Spleen (tissue), 11 donors: Measurements from ENCODE around the gene EEF1E1. TPM values are rescaled to one million over a fixed set of nuclear protein-coding genes. Genes with fewer than 3 reads are reported as not detected.

Source experiments
- DNase-seq: peaks from one replicate; pipeline ENCODE4 v3.0.0-alpha.2; 2020
- H3K27ac ChIP-seq, 8 donors: fragments of 200-600 bp; sonication (generic) in 7 of 8; 1 replicate in 4 of 8; 2 replicates in 4 of 8; pipeline versions ENCODE4 v1.5.0 to v1.8.0; 2016 to 2021; ENCODE audit warnings: inconsistent platforms in 4 of 8, mild to moderate bottlenecking in 4 of 8, moderate library complexity in 1 of 8
- H3K27me3 ChIP-seq, 7 donors: fragments of 200-600 bp; sonication (generic) in 6 of 7; replicated peaks in 1 of 7; 1 replicate in 4 of 7; 2 replicates in 3 of 7; pipeline versions ENCODE4 v1.5.0 to v1.8.0; 2016 to 2021; ENCODE audit warnings: inconsistent platforms in 3 of 7, mild to moderate bottlenecking in 1 of 7
- H3K36me3 ChIP-seq, 6 donors: fragments of 200-600 bp; sonication (generic) in 5 of 6; 1 replicate in 4 of 6; 2 replicates in 2 of 6; pipeline versions ENCODE4 v1.5.0 to v1.8.0; 2016 to 2021; ENCODE audit warnings: inconsistent platforms in 2 of 6
- H3K4me1 ChIP-seq, 6 donors: fragments of 200-600 bp; sonication (generic) in 5 of 6; 1 replicate in 3 of 6; 2 replicates in 3 of 6; pipeline versions ENCODE4 v1.5.0 to v1.8.0; 2016 to 2021; ENCODE audit warnings: inconsistent platforms in 3 of 6
- H3K4me3 ChIP-seq, 8 donors: fragments of 200-600 bp; sonication (generic) in 7 of 8; 1 replicate in 4 of 8; 2 replicates in 4 of 8; pipeline versions ENCODE4 v1.5.0 to v1.8.0; 2016 to 2021; ENCODE audit warnings: inconsistent platforms in 4 of 8, mild to moderate bottlenecking in 4 of 8, moderate library complexity in 2 of 8
- H3K9me3 ChIP-seq, 8 donors: fragments of 200-600 bp; sonication (generic) in 7 of 8; 1 replicate in 4 of 8; 2 replicates in 4 of 8; pipeline versions ENCODE4 v1.5.0 to v1.8.0; 2016 to 2021; ENCODE audit warnings: inconsistent platforms in 4 of 8
- CTCF ChIP-seq, 11 experiments: fragments of 200-600 bp in 7 of 11; fragments of 450-650 bp in 4 of 11; sonication (generic) in 4 of 11; IDR thresholded peaks in 8 of 11; conservative IDR thresholded peaks in 3 of 11; 1 replicate in 7 of 11; 2 replicates in 4 of 11; pipeline versions ENCODE4 v1.4.0 to v1.8.0; 2016 to 2021; ENCODE audit warnings: antibody characterized with exemption in 11 of 11, inconsistent platforms in 4 of 11, mild to moderate bottlenecking in 1 of 11
- POLR2A ChIP-seq, 3 donors: fragments of 450-650 bp; IDR thresholded peaks; one replicate each; pipeline ENCODE4 v1.5.1; 2017; ENCODE audit warnings: antibody characterized with exemption in 3 of 3, mild to moderate bottlenecking in 1 of 3
- POLR2AphosphoS5 ChIP-seq, 3 donors: sonication (generic); formaldehyde crosslinking; IDR thresholded peaks; one replicate each; pipeline ENCODE4 v1.5.1; 2017; ENCODE audit warnings: antibody characterized with exemption in 3 of 3
- WGBS, 5 donors: extraction: QIAGEN DNeasy Blood & Tissue Kit in 3 of 5; methylation state at CpG; one replicate each; pipeline versions ENCODE4 v1.1.5 to v1.1.7; 2013 to 2018; 5-methylcytosine and 5-hydroxymethylcytosine counted together
- intact Hi-C: fragments of 100-400 bp; cut with DNase I; formaldehyde crosslinking; loops from one replicate; pipeline ENCODE4 v1.15.0; 2023; ENCODE audit warnings: low total_unique reads
- polyA plus RNA-seq, 3 donors: library from polyadenylated mRNA; stranded (reverse); fragments of 200-250 nt; gene quantifications; one replicate each; pipeline ENCODE4 v1.2.1, GENCODE V29; 2013
- total RNA-seq, 7 donors: library from RNA; depleted of rRNA in 3 of 7; stranded (reverse); fragments of >200 nt in 3 of 7; fragmentation: NEBNext Ultra II Directional in 4 of 7; extraction: Animal tissue kit (Norgen Biotek cat#: 25700) in 4 of 7; gene quantifications; one replicate each; pipeline versions ENCODE4 v1.1.0 to v1.2.1, GENCODE V29; 2016 to 2021
- donor health status: healthy with polysubstance abuse.
- donor health status: DM: no; HTN: no; CAD: no; lungs with moderate emphysema.
- donor health status: DM: no; HTN: no; CAD: no.
- donor health status: Bipolar disorder and iron deficiency.
- donor health status: healthy.
- donor health status: DM: no; HTN: no; CAD: no.
- donor health status: DM: yes; HTN: yes; CAD: no.

EEF1E1 gene
- total and polyA plus RNA-seq, 10 donors = 12.2 to 35.9 (median 17.2) TPM

GRCh38 chr6:8060346-8060745, 42.0 kb downstream of the EEF1E1 start:
- no peak overlapping the region for H3K4me3 ChIP-seq
- TF ChIP-seq POLR2A (IDR thresholded peaks at IDR 0.05) (no peak), POLR2AphosphoS5 (IDR thresholded peaks at IDR 0.05) (no peak), CTCF (IDR thresholded peaks at IDR 0.05 in 8 of 11, conservative IDR thresholded peaks at IDR 0.05 in 3 of 11) (no peak)
- WGBS, 5 donors = 90 to 98% (median 91%) methylated on average over 3 of the region's 3 CpGs
- no peak overlapping the region for H3K27ac ChIP-seq
- no peaks in the 10 kb centered on the region for H3K9me3 ChIP-seq
- peaks cover 17 to 33% (median 19%) of the 10 kb centered on the region in 6 donors for H3K4me1 ChIP-seq
- H3K36me3 ChIP-seq = peaks cover 0 to 66% (median 15%) of the 10 kb centered on the region in 6 donors
- no peaks in the 10 kb centered on the region for H3K27me3 ChIP-seq
- intact Hi-C loops = no loop called here
- DNase-seq = no peak

DNA sequence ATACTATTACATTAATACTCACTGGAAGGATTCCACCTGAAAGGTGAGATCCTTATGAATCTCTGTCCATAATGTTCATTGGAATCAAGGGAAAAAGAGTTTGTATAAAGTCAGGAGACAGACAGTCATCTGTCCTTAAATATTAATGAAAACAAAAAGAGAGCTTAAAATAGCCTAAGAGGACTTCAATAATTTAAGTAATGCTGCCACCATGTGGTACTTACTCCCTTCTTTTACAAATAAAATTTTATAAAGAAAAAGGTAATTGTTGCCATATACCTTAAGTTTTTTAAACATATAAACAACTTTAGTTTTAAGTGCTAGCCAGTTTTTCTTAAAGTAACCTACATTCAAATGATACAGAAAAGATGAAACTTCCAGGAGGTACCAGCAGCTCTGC, 43.2 kb downstream of the EEF1E1 start:
- no peak overlapping the region for H3K27ac ChIP-seq
- no peaks in the 10 kb centered on the region for H3K27me3 ChIP-seq
- H3K9me3 ChIP-seq = no peaks in the 10 kb centered on the region
- H3K36me3 ChIP-seq = peaks cover 0 to 78% (median 16%) of the 10 kb centered on the region in 6 donors
- H3K4me1 ChIP-seq = peaks cover 7 to 23% (median 11%) of the 10 kb centered on the region in 6 donors
- DNase-seq = no peak
- no peak overlapping the region for H3K4me3 ChIP-seq
- intact Hi-C loops = no loop called here
- TF ChIP-seq CTCF (IDR thresholded peaks at IDR 0.05 in 8 of 11, conservative IDR thresholded peaks at IDR 0.05 in 3 of 11) (peak in 2 of 11 experiments; percentile 12 to 21), POLR2AphosphoS5 (IDR thresholded peaks at IDR 0.05) (no peak)

- Histone ChIP-seq H3K27ac (no peak overlapping the region), H3K36me3 (peaks cover 0 to 90% (median 17%) of the 10 kb centered on the region in 6 donors), H3K4me3 (no peak overlapping the region), H3K27me3 (no peaks in the 10 kb centered on the region), H3K9me3 (no peaks in the 10 kb centered on the region), H3K4me1 (peaks cover 0 to 13% (median 3%) of the 10 kb centered on the region in 6 donors)
- DNase-seq = no peak
- intact Hi-C loops = no loop called here
- TF ChIP-seq POLR2A (IDR thresholded peaks at IDR 0.05) (no peak), POLR2AphosphoS5 (IDR thresholded peaks at IDR 0.05) (no peak), CTCF (IDR thresholded peaks at IDR 0.05 in 8 of 11, conservative IDR thresholded peaks at IDR 0.05 in 3 of 11) (no peak)
- WGBS, 5 donors = 86 to 97% (median 89%) methylated on average over 3 of the region's 3 CpGs
These were observed 44.6 kb downstream of the EEF1E1 start for GRCh38 chr6:8057793-8058192.

GRCh38 chr6:8057263-8057662, 45.1 kb downstream of the EEF1E1 start:
- Histone ChIP-seq H3K9me3 (no peaks in the 10 kb centered on the region), H3K27ac (no peak overlapping the region), H3K36me3 (peaks cover 0 to 93% (median 18%) of the 10 kb centered on the region in 6 donors), H3K4me1 (peaks cover 0 to 8% (median 0%) of the 10 kb centered on the region in 6 donors), H3K4me3 (no peak overlapping the region), H3K27me3 (no peaks in the 10 kb centered on the region)
- TF ChIP-seq POLR2A (IDR thresholded peaks at IDR 0.05) (no peak), CTCF (IDR thresholded peaks at IDR 0.05 in 8 of 11, conservative IDR thresholded peaks at IDR 0.05 in 3 of 11) (no peak), POLR2AphosphoS5 (IDR thresholded peaks at IDR 0.05) (no peak)
- DNase-seq = no peak
- intact Hi-C loops = no loop called here
- 86 to 96% (median 92%) methylated on average over 4 of the region's 4 CpGs for WGBS, 5 donors
